Measurements from ENCODE around the gene MTUS2.

The MTUS2 gene

DNA sequence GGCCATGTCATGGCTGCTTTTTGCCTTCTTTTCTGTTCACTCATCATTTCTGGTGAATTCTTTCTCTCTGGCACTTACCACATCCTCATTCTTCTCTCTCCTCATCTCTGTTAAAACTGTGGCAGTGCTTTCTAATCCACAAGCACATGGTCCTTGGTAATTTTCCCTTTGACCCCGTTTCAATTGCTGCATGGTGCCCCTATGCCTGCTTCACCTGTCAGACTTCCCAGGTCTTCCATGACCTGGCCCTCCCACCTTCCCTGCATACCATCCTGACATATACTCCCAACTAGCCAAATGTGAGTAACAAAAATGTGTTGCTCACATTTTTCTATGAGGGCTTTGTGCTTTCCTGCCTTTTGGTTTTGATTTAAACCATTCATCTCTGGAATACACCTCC lies 286.5 kb downstream of the MTUS2 start:
- no peak for DNase-seq (ENCODE audit: low read depth, low spot score)

- no peak for DNase-seq (ENCODE audit: low read depth, low spot score)
These were observed 288.1 kb downstream of the MTUS2 start for GRCh38 chr13:29108068-29108786.

- no peak for DNase-seq (ENCODE audit: low read depth, low spot score)
These were observed 289.8 kb downstream of the MTUS2 start for GRCh38 chr13:29109987-29110386.

DNA sequence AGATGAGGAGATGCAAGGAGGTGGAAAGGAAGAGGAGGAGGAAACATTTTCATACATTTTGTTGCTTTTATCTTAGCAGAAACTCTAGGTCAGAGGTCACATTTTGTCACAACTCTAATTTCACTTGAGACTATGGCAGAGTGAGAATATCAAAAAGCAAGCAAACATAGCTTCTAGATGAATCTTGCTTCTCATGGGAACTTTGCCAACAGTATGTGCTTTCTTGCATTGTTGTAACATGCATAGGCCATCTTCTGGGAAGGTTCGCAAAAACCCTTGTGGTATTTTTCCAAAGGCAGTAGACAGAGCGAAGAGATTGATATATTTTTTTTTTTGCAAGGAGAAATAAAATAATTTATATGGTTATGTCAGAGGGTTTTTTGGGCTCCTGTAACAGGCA lies 291.3 kb downstream of the MTUS2 start:
- DNase-seq (ENCODE audit: low read depth, low spot score), result no peak

DNA sequence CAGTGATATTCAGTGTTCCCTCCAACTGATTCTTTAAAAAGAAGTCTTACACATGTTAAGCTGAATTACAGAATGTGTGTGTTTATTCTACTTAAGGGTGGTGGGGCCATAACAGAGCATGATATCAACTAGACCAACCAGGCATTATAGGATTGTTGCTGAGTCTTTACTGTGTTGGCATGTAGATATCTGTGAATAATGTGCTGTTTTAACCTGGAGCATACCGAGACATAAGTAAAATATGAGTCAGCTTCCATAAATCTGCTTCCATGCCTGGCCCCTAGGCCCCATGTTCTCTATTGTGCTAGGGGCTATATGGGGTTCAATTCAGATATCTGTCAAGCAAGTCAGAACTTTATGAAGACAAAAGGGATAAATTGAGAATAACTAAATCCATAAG lies 295.7 kb downstream of the MTUS2 start:
- no peak for DNase-seq (ENCODE audit: low read depth, low spot score)

DNA sequence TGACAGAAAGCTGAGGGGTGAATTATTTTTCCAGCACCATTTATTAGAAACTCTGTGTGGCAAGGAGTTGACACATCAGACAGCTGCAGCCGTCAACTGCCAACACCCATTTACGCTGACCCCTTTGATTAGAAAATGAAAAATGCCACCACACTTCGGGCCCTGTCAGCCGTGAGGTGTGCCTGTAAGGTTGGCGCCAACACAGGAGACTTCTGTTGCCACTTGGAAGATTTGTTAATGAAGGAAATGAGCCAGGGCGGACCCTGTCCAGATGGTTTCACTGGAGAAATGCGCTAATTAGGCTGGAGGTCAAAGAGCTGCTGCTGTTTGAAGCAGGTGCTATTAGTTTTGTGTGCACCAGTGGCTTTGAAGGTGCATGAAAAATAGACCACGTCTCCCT lies 297.5 kb downstream of the MTUS2 start:
- no peak for DNase-seq (ENCODE audit: low read depth, low spot score)

GRCh38 chr13:29118471-29118870 lies 298.3 kb downstream of the MTUS2 start:
- DNase-seq (ENCODE audit: low read depth, low spot score), result no peak

DNA sequence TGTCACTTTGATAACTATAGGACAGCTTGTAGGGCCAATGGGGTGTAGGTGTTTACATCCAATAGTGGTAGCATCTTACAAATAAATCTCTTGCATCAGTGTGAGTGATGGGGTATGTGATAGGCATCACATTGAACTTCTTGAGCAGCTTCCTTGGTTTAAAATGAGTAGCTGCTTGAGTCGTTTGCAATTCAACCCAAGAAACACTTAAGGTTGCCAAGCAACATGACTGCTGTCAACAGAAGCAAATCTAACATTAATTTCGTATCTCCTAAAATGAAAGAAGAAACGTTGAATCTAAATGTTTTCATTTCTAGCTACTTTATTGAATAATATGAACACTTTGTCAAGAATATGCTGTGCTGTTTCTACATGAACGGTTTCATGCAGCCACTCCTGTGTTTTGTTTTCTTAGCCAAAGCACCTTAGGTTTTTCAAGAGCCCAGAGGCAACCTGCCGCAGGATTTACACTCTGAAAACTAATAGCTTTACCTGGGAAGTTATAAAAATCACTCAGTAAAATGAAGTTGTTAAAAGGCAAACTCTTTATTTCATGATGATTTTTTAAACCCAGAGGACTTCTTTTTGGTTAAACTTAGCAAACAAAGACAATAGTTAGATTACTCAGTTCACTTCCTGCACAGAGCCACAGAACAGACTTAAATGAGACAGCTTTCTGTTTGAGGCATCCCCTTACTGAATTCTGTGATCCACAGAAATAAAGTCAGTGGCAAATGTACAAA lies 305.2 kb downstream of the MTUS2 start:
- DNase-seq (ENCODE audit: low read depth, low spot score), result no peak

DNA sequence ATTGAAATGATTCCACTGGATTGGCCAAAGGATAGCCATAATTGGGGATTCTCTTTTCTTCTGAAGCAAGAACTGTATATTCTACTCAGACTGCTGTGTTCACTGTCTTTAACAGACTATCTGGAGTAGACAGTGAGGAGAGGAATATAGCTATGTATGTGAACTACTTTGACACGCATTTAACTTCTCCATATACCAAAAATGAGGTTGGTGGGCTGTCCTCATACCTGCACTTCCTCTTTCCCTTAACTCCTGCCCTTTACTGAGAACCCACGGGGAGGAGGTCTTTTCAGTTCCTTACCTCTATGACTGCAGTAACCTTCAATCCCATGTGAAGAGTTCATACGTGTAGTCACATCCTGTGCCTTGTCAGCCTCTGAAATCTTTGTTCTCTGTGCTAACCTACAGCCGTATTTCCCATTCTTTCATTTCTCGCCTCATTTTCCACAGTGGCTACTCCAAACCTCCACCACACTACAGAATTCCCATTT lies 305.8 kb downstream of the MTUS2 start:
- no peak for DNase-seq (ENCODE audit: low read depth, low spot score)

DNA sequence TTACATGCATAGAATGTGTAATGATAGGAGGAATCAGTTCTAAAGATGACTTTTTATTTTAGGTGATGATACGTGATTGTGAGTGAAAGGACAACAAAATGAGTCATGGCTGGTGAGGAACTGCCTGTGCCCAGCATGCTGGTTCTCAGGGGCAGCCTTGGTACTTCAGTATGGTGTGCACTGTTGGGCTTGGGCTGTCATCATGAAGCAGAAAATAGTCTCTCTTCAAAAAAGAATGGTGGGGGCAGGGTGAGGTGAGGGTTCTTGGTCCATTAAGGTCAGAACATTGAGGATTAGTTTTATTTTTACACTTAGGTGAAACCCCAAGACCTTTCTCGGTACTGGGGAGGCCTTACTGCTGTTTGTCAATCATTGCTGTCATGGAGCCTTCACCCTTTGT lies 309.5 kb downstream of the MTUS2 start:
- no peak for DNase-seq (ENCODE audit: low read depth, low spot score)

- no peak for DNase-seq (ENCODE audit: low read depth, low spot score)
These were observed 311.0 kb downstream of the MTUS2 start for GRCh38 chr13:29131159-29131558.

DNA sequence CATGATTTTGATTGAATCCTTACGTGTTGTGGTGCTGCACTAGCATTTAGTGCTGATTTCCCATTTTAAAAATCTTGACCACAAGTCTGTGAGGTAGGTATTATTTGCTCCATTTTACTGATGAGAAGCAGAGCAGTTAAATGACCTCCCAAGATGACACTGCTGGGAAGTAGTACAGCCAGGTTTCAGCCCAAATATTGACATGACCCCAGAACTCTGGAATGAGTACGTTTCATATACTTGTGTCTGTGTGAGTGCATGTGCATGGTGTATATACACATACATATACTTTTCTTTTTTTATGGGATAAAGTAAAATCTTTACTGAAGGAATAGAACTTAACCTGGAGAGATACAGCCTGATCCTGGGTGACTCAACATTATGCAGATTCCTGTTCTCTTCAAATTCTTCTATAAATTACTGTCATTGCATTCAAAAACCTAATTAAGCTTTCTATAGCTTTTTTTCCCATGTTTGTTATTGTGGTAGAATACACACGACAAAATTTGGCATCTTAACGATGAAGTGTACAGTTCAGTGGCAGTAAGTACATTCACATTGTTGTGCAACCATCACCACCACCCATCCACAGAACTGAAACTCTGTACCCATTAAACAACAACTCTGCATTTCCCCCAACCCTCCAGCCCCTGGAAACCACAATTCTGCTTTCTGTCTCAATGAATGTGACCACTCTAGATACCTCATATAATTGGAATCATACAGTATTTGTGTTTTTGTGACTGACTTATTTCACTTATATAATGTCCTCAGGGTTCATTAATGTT lies 311.9 kb downstream of the MTUS2 start:
- DNase-seq (ENCODE audit: low read depth, low spot score), result no peak

GRCh38 chr13:29136341-29136740 lies 316.2 kb downstream of the MTUS2 start:
- DNase-seq (ENCODE audit: low read depth, low spot score), result no peak

- no peak for DNase-seq (ENCODE audit: low read depth, low spot score)
These were observed 316.9 kb downstream of the MTUS2 start for GRCh38 chr13:29137016-29137415.

DNA sequence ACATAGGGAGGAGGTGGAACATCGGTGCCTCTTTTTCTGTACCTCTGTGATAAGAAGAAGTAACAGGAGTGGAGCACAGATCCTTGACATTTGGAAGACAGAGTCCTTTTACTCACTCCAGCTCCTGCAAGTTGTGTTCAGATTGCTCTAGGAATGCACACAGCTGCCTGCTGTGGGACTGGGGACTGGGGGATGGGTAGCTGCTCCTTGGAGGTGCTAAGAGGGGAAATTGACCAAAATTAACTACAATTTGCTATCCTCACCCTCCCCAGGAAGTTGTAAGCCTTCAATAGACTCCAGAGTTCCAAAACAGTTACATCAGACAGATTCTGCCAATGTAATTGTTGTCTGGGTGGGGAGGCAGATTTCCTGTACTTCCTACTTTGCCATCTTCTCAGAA lies 317.9 kb downstream of the MTUS2 start:
- DNase-seq (ENCODE audit: low read depth, low spot score), result no peak

- no peak for DNase-seq (ENCODE audit: low read depth, low spot score)
These were observed 320.1 kb downstream of the MTUS2 start for GRCh38 chr13:29140277-29140676.

DNA sequence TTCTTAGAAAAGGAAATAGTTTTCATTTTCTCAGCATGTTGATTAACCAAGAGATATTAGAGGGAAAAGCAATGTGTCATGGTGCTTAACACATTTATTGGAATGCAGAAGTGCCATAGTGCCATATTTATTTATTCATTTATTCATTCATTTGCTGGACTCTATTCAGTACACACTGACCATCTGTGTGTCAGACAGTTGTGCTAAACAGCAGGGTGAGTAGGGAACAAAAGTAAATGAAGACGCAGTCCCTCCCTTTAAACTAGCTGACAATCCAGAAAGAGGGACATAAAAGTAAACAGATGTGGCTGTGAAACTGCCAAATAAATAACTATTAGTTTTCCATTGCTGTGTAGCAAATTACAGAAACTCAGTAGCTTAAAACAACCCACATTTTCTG lies 323.7 kb downstream of the MTUS2 start:
- DNase-seq (ENCODE audit: low read depth, low spot score), result no peak

GRCh38 chr13:29154390-29154789 lies 334.3 kb downstream of the MTUS2 start:
- no peak for DNase-seq (ENCODE audit: low read depth, low spot score)

GRCh38 chr13:29156136-29156535 lies 336.0 kb downstream of the MTUS2 start:
- DNase-seq (ENCODE audit: low read depth, low spot score), result no peak

DNA sequence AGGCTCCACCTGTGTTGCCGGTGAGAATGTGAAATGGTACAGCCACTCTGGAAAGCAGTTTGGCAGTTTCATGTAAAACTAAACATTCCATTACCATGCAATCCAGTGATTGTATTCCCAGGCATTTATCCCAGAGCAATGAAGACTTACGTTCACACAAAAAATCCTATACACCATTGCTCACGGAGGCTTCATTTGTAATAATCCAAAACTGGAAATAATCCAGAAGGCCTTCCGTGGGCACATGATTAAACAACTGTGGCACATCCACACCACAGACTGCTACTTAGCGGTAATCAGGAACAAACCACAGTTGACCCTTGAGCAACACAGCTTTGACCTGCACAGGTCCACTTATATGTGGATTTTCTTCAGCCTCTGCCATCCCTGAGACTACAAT lies 339.7 kb downstream of the MTUS2 start:
- no peak for DNase-seq (ENCODE audit: low read depth, low spot score)

DNA sequence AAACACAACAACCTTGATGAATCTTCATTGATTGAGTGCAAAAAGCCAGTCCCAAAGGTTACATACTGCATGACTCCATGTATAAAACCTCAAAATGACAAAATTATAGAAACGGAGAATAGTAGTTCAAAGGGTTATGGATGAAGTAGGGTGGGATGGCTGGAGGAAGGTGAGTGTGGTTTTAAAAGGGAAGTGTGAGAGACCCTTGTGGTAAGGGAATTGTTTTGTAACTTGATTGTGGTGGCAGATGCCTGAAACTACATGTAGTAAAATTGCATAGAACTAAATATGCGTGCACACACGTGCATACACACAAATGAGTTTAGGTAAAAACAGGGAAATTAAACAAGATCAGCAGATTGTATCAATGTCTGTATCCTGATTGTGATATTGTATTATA lies 340.7 kb downstream of the MTUS2 start:
- DNase-seq (ENCODE audit: low read depth, low spot score), result no peak

GRCh38 chr13:29161676-29162075 lies 341.5 kb downstream of the MTUS2 start:
- no peak for DNase-seq (ENCODE audit: low read depth, low spot score)

Measured in brain pericyte (primary cell).